IPS-18c (cell line): ENCODE measurements around the gene LY9.

Experiments used
- H3K4me3 ChIP-seq: 2 replicates; pipeline ENCODE4 v1.7.0; 2013; ENCODE audit warnings: low read depth, mild to moderate bottlenecking, low read length, moderate library complexity; ENCODE audit not compliant: insufficient read depth
- H3K9me3 ChIP-seq: one replicate; pipeline ENCODE4 v1.6.1; 2013; ENCODE audit warnings: mild to moderate bottlenecking, low read length, moderate library complexity; ENCODE audit not compliant: control insufficient read depth, insufficient read depth

LY9 gene

DNA sequence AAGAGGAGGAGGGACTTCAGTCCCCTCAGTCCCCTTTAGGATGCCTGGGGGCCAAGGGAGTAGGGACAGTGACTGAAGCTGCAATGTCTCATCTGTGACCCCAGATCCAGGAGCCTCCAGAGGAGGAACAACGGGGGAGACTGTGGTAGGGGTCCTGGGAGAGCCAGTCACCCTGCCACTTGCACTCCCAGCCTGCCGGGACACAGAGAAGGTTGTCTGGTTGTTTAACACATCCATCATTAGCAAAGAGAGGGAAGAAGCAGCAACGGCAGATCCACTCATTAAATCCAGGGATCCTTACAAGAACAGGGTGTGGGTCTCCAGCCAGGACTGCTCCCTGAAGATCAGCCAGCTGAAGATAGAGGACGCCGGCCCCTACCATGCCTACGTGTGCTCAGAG, 18.3 kb downstream of the LY9 start:
- Histone ChIP-seq H3K4me3 (no peak overlapping the region), H3K9me3 (peaks cover 2% of the 10 kb centered on the region)

DNA sequence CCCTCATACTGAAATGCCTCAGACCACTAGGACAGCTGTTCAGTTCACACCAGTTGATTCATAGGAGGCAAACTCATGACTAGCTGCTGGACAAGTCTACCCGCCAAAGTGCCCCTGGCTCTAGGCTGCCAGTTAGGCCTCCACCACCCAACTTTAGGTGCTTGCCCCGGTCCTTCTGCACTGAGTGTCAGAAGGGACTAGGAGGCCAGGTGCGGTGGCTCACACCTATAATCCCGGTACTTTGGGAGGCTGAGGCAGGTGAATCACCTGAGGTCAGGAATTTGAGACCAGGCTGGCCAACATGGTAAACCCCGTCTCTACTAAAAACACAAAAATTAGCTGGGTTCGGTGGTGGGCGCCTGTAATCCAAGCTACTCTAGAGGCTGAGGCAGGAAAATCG, 18.9 kb downstream of the LY9 start:
- no peak overlapping the region for H3K4me3 ChIP-seq

DNA sequence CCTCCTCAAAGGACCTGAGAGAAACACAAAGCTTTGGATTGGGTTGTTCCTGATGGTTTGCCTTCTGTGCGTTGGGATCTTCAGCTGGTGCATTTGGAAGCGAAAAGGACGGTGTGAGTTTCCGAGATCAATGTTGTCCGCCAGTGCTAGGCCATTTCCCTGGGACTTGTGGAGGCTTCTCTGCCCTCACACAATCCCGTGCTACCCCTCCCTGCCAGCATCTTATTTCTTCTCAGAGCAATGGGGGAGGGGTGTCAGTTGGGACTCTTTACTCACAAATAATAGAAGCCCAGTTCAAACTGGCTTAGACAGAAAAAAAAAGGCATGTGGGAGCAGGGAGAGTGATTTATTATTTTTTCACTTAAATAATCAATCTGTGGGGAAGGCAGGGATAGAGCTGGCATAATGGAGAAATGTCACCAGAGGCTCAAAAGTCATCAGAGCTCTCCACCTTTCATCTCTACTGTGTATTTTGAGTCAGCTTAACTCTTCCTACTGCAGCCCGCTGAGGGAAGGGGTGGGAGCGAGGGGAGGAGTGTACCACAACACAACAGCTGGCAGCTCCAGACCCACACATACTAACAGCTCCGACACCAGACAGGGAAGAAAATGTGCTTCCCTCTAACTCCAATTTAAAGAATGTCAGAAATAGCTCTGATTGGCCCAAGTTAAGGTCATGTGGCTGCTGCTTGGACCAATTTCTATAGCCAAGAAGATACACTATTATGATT, 22.4 kb downstream of the LY9 start:
- Histone ChIP-seq H3K4me3 (no peak overlapping the region), H3K9me3 (peaks cover 2% of the 10 kb centered on the region)

More for the DNA sequence above, 18.9 kb downstream of the LY9 start:
- H3K9me3 ChIP-seq = peaks cover 2% of the 10 kb centered on the region

DNA sequence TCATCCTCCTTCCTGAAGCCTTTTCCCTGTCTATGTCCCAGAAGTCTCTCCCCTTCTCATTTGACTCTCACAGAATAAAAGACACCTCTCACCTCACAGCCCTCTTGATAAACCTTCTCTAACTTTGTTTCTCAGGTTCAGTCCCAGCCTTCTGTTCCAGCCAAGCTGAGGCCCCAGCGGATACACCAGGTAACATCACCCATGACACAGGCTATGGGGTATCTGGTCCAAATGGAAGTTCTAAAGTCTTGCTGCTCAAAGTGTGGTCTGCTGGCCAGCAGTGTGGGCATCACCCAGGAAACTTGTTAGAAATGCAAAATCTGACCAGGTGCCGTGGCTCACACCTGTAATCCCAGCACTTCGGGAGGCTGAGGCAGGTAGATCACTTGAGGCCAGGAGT, 23.2 kb downstream of the LY9 start:
- H3K9me3 ChIP-seq = peaks cover 2% of the 10 kb centered on the region
- no peak overlapping the region for H3K4me3 ChIP-seq

DNA sequence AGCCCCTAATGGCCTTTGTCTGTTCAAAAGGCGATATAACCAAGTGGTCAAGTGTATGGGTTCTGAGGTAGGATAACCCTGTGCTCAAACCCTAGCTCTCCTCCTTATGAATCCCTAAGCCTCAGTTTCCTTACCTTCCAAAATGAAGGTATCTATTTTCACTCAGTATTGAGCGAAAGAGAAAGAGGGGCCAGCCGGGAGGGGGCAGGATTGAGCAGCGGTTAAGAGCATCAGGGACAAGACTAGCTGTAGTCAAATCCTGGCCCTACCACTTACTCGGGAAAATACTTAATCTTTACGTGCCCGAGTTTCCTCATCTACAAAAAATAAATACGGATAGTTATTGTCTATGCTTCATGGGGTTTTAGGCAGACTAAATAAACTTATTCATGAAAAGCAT, 25.7 kb downstream of the LY9 start:
- Histone ChIP-seq H3K4me3 (no peak overlapping the region), H3K9me3 (no peaks in the 10 kb centered on the region)

DNA sequence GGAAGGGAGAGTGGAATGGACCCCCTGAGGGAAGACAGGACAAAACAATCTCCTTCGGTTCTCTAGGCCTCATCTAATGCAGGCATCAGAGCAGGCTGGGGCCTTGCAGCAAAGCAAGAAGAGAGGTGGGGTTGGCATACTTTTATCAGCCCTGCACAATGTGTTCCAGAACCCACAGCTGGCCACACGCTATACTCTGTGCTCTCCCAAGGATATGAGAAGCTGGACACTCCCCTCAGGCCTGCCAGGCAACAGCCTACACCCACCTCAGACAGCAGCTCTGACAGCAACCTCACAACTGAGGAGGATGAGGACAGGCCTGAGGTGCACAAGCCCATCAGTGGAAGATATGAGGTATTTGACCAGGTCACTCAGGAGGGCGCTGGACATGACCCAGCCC, 27.3 kb downstream of the LY9 start:
- no peaks in the 10 kb centered on the region for H3K9me3 ChIP-seq
- H3K4me3 ChIP-seq = no peak overlapping the region

DNA sequence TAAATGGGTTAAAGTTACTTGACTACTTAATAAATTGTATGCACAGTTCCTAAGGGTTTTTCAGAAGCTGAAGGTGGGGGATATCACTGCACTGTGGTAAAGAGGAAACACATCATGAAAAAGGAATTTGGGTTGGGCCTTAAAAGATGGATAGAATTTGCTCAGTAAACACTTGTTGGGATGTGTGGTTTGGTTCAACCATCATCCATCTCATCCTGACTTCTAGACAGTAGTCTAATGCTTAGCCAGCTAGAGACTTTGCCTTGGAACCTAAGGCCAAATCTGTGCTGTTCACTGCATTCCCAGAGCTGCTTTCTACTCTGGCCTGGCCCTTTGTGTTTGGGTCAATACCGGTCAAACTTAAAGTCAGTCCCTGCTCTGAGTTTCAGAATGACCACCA, 30.6 kb downstream of the LY9 start:
- Histone ChIP-seq H3K4me3 (no peak overlapping the region), H3K9me3 (no peaks in the 10 kb centered on the region)

DNA sequence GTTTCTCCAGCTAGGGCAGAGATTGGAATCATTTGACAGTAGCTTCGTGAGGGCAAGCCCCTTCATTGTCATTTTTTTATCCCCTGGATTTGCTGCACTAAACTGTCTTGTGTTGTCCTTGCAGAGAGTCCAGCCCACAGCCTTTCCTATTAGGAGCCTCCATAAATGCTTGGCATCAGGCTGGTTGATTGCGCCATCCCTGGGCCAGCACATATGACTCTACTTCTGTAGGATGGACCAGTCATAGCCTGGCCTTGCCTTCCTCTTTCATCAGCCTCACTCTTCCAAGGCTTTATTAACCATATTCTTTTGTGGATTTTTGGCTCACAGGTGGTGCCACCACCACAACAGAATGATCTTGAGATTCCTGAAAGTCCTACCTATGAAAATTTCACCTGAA, 31.4 kb downstream of the LY9 start:
- no peak overlapping the region for H3K4me3 ChIP-seq
- H3K9me3 ChIP-seq = no peaks in the 10 kb centered on the region

DNA sequence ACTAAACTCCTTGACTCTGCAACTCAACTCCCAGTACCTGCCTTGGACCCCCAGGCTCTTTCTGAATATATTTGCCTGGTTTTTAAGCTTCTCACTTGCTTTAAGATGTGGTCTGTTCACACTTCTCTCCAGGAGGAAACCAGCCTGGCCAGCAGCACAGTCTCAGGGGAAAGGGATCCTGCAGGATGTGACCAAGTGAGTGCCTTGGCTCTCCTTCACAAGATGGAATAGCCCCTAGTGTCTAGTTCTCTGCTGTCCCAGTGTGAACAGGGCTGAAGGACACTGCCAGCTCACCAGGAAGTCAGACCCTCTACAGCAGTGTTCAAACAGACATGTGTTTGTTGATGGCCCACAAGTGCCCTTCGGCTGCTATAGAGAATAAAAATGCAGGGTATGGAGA, 33.8 kb downstream of the LY9 start:
- Histone ChIP-seq H3K9me3 (no peaks in the 10 kb centered on the region), H3K4me3 (no peak overlapping the region)

DNA sequence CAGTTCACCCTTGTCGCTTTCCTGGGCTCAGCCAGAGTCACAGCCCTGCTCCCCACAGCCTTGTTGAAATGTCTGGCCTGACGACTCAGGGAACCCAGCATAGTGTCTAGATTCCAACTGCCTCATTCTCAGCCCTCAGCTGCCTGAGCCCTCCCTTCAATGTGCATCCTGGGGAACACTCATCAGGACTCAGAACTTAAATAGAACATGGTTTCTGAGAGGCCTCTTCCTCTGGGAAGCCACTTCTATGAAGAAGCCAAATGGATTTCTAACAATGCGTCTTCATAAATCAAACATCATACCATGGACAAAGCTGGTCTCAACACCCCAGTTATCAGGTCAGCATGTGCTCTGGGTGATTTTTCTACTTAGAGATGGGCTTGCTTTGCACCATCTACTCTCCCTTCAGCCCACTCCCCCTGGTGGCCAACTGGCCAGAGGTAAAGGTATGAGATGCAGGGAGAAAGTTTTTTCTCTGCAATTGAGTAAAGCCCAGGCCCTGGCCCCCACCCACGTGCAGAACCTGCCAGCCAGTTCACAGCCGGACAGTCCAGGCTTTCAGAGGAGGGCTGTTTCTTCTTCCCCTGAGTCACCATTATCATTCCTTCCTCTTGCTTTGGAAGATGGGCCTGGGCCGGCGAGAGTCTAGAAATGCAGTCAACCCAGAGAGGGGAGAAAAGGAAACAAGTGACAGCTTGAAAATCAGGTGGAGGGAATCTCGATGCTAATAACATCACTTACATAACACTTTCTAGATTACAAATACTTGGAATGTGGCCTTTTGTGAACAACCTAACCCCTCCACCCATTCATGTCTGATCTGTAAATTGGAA, 34.6 kb downstream of the LY9 start:
- Histone ChIP-seq H3K4me3 (no peak overlapping the region), H3K9me3 (no peaks in the 10 kb centered on the region)

DNA sequence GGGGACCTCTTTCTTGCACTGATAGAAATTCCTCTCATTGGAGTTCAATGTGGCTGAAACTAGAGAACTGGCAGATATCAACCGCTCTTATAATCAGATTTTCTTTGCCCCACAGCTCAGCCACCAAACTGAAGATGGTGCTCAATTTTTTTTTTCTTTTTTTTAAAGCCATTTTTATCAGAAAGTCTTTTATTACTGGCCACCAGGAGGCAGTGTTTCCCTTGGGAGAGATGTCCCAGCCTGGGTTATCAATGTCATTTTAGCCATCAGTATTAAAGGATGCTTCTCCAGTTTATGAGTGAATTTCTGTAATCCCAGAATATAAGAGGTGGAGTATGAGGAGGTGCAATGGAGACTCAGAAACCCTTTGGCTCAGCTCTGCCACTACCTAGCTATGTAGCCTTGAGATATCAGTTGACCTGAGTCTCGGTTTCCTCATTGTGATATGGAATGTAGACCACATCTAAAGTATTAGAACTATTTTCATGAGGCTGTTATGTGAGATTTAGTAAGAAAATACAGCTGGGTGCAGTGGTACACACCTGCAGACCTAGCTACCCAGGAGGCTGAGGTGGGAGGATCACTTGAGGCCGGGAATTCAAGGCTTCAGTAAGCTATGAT, 39.1 kb downstream of the LY9 start:
- no peak overlapping the region for H3K4me3 ChIP-seq

DNA sequence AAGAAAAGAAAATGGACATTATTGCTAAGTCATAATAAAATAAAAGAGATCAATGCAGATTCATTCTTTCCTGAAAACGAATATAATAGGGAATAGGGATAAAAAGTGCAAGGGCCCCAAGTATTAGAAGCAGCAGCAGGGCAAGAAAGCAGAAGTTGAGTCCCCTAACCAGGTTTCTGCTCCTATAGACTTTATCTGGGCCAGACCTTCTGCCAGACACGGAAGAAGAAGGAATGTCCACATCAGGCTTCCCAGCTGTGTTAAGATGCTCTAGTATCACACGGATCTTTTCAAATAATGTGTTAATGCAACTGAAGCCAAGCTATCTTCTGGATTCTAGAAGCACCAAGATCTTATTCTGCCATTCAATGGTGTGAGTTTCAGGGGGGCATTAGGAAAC, 39.8 kb downstream of the LY9 start:
- H3K4me3 ChIP-seq = no peak overlapping the region
- no peaks in the 10 kb centered on the region for H3K9me3 ChIP-seq

More for the DNA sequence above, 39.1 kb downstream of the LY9 start:
- no peaks in the 10 kb centered on the region for H3K9me3 ChIP-seq

DNA sequence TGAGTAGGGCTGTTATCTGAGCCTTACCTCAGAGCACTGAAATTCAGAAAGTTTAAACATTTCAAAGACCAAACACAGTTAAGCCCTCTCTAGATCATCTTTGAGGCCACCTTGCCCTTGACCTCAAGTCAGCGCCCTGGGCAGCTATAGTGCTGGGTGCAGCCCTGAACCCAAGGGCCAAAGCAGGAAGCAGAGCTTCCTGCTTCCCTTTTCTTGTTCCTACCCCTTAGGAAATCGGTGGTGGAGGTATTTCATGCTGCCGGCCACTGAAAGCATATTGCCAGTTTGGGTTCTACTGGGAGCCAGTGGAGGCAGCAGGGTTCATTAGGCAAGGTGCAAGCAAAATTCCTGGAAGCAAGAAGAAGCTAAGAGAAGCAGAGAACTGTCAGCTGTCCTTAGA, 40.6 kb downstream of the LY9 start:
- Histone ChIP-seq H3K9me3 (no peaks in the 10 kb centered on the region), H3K4me3 (no peak overlapping the region)

DNA sequence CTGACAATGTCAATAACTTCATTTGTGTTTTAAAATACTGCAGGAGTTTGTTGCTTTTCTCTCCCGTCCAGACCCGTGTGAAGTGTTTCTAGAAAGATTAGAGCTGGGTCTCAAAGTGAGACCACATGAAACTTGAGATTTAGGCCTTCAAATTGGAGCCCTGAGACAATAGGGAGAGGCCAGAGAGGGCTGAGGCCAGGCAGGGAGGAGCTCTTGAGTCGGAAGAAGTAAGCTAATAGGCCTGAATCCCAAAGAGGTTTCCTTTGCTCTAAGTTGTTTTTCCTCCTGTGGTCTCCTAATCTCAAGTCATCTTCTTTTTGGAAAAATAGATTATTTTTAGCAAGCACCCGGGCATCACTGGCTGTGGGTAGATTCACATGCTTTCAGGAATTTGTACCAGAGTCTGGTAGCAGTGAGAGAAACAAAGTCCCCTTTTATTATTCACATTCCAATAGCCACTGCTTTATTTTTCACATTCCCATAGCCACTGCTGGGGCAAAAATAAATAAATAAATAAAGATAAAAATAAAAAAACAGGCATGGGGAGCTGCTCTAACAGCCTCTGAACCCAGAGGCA, 41.1 kb downstream of the LY9 start:
- Histone ChIP-seq H3K9me3 (no peaks in the 10 kb centered on the region), H3K4me3 (no peak overlapping the region)

DNA sequence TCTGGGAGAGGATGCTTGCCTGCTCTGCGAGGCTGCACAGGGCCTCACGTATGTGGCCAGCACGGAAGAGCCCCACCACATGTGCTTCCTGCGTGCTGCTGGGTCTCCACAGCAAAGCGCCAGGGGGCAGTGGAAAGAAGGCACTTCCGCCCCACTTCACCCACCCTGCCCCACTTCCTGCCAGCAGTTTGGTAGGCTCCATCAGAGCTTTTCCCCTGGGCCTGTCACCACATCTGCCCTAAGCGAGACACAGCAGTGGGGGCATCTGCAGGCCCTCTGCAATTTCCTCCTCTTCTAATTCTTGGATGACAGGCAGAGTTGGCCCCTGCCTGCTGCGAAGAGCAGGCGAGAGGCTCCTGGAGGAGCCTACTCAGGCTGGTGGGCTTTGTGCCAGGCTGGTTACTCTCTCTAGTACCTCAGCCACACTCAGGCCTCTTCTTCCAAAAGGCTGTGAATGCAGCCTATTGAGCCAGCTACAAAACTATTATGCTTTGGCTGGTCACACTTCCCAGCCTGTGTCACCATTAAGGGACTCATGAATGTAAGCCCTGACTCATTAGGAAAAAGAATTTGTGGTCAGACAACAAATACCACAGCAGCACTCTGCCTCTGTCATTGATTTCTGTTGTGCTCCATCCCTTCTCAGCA, 41.7 kb downstream of the LY9 start:
- H3K4me3 ChIP-seq = no peak overlapping the region
- no peaks in the 10 kb centered on the region for H3K9me3 ChIP-seq

DNA sequence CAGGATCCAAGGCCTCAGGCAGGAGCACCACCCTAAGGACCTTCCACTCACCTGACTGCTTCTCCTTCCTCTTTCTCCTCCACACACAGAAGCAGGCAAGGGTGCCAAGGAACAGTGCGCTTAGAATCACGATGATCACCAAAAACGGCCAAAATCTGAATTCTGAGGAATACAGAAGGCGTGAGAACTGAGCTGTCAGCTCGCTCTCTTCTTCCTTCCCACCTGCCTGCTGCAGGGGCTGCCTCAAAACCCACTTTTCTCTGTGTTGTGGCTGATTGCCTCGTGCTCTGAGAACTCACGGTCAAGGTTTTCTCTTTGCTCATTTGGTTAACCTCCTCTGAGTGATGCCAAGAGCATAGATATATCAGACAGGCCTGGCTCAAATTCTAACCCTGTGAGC, 42.9 kb downstream of the LY9 start:
- H3K4me3 ChIP-seq = no peak overlapping the region
- H3K9me3 ChIP-seq = no peaks in the 10 kb centered on the region

DNA sequence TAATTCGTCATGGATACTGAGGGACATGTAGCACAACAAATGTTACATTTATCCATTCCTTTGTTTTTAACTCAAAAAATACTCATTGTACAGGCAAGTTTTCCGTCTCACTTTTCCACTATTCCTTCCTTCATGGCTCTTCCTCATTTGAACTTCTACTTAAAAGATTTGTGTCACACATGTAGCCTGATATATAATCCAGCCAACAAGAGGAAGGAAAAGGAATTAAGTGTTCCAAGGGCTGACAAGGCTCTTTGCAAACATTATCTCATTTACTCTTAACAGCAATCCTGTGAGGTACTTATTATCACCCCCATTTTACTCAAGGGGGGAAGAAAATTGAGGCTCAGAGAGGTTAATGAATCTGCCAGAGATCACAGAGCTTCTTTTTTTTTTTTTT, 43.8 kb downstream of the LY9 start:
- Histone ChIP-seq H3K4me3 (no peak overlapping the region), H3K9me3 (no peaks in the 10 kb centered on the region)
